GM21825 (cell line): ENCODE data around the gene ADGRL1.

Experiments
- ATAC-seq: cut with Tn5 transposase; IDR thresholded peaks from one replicate; pipeline ENCODE4 v1.9.1; 2021; ENCODE audit warnings: mild to moderate bottlenecking, moderate library complexity; ENCODE audit not compliant: unreplicated experiment

ADGRL1 gene

GRCh38 chr19:14114854-14115253, 91.1 kb downstream of the ADGRL1 start:
- ATAC-seq = no peak

GRCh38 chr19:14114439-14114838, 91.5 kb downstream of the ADGRL1 start:
- ATAC-seq = no peak

- ATAC-seq = no peak
Observed at GRCh38 chr19:14113762-14114414, 92.1 kb downstream of the ADGRL1 start.

- ATAC-seq = no peak
Observed at GRCh38 chr19:14112809-14113385, 93.1 kb downstream of the ADGRL1 start.

- no peak for ATAC-seq
Observed at GRCh38 chr19:14112051-14112808, 93.7 kb downstream of the ADGRL1 start.

- ATAC-seq = no peak
Observed at GRCh38 chr19:14111486-14111885, 94.5 kb downstream of the ADGRL1 start.

GRCh38 chr19:14110650-14111049, 95.3 kb downstream of the ADGRL1 start:
- ATAC-seq = no peak

GRCh38 chr19:14107581-14108461, 98.1 kb downstream of the ADGRL1 start:
- ATAC-seq = no peak

GRCh38 chr19:14106840-14107239, 99.1 kb downstream of the ADGRL1 start:
- no peak for ATAC-seq

- ATAC-seq = no peak
Observed at GRCh38 chr19:14105680-14106079, 100.3 kb downstream of the ADGRL1 start.

- no peak for ATAC-seq
Observed at GRCh38 chr19:14103310-14103709, 102.7 kb downstream of the ADGRL1 start.

GRCh38 chr19:14102756-14103155, 103.2 kb downstream of the ADGRL1 start:
- no peak for ATAC-seq

- ATAC-seq = no peak
Observed at GRCh38 chr19:14102102-14102696, 103.8 kb downstream of the ADGRL1 start.

- no peak for ATAC-seq
Observed at GRCh38 chr19:14101003-14101545, 104.9 kb downstream of the ADGRL1 start.
